Activated CD4-positive, alpha-beta T cell treated with anti-CD3 and anti-CD28 coated beads, Interleukin-2, amount 50 U/mL, for 1 hour (primary cell): Measurements from ENCODE around the gene RIPPLY2.
"Not testable (repeated sequence)": the region's sequence is repeated elsewhere in the genome, so short reads cannot be mapped to it uniquely, and the experiment has no call there.

Source experiments
- DNase-seq: peaks from one replicate; pipeline ENCODE4 v3.0.0-alpha.2; 2020

Gene RIPPLY2

DNA sequence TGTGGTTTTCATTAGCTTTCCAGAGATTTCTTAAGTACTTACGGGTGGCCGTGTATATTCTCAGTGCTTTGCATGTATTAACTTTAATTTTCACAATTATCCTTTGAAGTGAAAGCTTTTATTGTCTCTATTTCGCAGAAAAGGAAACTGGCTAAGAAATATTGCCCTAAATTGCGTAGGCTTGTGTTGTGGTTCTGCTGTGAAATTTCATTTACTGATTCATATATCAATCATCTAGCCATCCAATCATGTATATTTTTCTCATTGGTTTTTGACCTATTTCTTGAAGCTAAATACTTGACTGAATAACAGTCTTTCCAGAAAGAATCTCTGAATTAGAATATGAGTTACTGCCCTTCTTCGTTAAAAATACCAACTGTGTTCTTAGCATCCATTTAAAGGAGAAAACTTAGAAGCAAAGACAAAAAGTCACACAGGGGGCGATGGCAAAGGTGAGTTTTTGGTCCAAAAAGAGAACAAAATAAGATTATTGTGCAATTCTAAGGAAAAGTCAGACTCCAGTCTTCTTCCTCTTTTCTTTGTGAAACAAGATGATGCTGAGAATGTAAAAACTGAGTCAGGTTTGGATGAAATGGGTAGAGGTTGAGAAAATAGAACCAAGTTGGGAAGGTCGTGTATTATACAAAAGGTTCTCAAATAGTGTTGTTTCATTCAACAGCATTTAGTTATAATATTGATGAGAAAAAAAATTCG, 7.8 kb downstream of the RIPPLY2 start:
- DNase-seq: no peak

DNA sequence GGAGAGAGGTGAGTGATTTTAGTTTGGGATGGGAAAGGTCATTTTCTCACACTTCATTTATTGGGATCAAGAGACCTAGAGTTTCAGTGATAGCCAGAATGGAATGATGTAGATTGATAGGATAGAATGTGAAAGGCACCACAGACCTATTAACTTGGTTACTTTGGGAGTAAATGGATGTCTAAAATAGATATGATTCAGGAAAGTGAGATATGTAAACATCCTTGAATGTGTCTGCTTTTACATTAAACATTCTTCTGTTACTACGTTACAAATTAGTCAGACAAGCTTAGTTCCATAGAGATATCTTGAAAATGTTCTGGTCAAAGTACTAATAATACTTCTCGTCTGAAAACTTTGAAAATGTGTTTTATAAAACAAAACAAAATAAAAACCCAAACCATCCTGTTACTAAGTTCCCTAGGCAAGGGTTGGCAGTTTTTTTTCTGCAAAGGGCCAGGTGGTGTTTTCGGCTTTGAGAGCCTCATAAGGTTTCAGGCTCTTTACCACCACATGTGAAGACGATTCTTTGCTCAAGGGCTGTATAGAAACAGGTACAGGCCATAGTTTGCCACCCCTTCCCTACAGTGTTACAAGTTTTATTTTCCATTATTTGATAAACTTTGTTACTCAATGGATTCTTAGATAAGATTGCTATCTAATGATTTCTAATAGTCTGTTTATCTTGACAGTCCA, 9.8 kb downstream of the RIPPLY2 start:
- DNase-seq: no peak

DNA sequence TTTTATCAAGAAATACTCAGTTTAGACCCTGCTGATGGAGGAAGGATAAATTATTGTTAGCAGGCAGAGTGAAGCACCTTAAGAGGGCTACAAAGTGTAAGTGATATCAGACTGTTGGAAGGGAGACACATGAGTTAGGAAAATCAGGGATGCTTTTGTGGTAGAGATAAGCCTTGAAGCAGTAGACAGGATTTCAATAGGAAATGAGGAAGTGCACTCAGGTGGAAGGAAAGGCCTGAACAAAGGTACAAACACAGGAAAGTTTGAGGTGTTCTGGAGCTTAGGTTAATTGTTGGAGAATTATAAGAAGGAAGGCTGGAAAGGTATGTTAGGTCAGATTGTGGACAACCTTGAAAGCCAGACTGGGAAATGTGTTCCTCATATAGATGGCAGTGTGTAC, 13.9 kb downstream of the RIPPLY2 start:
- DNase-seq: no peak

- DNase-seq: no peak
Measured at GRCh38 chr6:83867527-83868161, 14.5 kb downstream of the RIPPLY2 start.

DNA sequence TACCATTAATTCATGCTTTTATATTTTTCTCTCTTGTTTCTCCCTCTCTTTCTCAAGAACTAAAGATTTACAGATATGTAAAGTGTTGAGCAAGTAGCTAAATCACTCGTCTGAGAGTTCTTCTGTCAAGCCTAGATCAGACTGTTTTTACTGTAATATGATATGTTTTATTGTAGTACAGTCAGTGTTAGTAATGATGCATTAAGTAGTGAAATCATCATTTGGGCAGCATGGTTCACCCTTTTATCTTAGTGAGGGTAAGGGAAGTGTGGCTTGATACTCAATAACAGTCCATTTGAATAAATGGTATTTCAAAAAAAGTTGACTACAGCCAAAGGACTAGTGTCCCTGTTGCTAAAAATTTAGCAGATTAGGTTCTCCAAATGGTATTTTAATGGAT, 15.5 kb downstream of the RIPPLY2 start:
- no peak for DNase-seq

DNA sequence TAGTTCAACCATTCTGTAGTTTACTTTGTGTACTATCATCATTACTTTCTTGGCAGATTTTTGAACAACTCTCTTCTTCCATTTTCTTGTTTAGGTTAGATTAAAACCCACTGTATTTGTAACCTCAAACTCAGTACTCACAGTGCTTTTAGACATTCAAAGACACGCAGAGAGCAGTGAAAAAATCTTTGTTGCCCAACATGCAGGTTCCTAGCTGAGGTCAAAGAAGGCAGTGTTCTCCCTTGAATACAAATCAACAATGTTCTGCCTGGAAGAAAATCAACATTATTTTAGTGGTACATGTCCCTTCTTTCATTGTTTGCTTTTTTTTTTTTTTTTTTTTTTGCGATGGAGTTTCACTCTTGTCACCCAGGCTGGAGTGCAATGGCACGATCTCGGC, 17.5 kb downstream of the RIPPLY2 start:
- no peak for DNase-seq

- no peak for DNase-seq
Measured at GRCh38 chr6:83872386-83873118, 19.4 kb downstream of the RIPPLY2 start.

- DNase-seq: no peak
Measured at GRCh38 chr6:83873869-83874268, 20.7 kb downstream of the RIPPLY2 start.

- DNase-seq: no peak
Measured at GRCh38 chr6:83875843-83876242, 22.7 kb downstream of the RIPPLY2 start.

DNA sequence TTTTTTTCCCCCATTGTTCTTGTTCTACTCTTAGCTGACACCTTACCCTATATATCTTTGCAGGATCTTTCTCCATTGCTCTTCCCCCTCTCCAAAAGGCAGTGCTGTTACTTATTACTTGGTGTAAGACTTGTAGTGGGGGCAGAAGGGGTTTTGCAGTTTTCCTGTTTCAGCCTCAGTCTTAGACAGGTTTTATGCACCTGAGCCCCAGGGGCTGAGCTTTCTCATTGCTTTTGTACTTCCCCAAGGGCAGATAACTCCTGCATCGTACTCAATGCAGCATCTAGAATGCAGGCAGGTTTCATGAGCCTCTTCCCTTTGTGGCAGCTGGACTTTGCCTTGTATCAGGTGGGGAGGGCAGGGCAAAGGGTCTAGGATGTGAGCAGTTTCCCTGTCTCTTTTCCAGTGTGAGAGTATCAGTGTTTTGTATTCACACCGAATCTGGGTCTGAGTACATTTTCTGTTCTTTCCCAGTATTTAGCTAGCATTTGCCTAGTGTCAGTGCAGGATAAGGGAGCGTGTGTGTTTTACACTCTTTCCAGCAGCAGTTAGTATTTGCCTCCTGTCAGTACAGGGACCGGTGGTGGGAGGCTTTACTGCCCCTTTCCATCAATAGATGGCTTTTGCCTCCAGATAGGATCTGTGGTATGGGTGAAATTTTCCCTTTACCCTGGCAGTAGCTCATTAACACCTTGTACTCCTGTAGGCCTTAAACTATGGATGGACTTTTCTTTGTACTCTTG, 25.9 kb downstream of the RIPPLY2 start:
- no peak for DNase-seq

DNA sequence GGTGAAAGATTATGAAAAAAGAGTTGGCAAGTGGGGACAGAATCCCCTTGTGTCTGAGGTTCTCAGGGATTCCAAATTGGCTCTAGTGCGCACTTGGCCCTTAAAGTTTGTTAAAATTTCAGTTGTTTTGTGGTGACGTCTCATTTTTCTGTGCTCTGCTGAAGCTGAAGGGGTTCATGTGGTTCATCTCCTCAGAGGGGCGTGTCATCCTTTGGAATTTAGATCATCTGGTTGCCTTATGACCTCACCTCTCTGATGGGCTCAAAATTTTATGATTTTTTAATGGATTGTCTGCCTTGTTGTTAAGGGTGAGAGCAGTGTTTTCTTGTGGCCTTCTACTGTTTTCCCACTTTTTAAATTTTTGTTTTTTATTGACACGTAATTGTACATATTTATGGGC, 26.6 kb downstream of the RIPPLY2 start:
- DNase-seq: no peak

DNA sequence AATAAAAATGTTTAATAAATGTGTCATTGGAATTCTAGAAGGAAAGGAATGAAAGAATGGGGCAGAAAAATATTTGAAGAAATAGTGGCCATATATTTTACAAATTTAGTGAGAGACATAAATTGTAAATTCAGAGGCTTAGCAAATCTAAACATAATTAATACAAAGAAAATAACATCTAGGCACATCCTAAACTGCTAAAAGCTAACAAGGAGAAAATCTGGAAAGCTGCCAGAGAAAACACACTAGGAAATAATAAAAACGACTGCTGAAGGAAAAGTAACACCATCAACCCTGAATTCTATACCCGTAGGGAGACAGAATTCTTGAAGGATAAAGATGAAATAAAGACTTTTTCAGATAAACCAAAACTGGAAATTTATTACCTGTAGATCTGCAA, 30.1 kb downstream of the RIPPLY2 start:
- no peak for DNase-seq

GRCh38 chr6:83884523-83884922, 31.4 kb downstream of the RIPPLY2 start:
- no peak for DNase-seq

DNA sequence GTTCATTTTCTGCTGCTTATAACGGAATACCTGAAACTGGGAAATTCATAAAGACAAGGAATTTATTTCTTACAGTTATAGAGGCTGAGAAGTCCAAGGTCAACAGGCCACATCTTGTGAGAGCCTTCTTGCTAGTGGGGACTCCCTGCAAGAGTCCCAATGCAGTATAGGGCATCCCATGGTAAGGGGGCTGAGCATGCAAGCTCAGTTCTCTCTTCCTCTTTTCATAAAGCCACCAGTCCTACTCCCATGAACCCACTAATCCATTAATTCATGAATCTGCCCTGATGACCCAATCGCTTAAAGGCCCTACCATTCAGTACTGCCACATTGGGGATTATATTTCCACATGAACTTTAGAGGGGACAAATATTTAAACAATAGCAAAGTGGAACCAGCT, 32.8 kb downstream of the RIPPLY2 start:
- DNase-seq: no peak

- DNase-seq: no peak
Measured at GRCh38 chr6:83889621-83890020, 36.5 kb downstream of the RIPPLY2 start.

GRCh38 chr6:83890520-83890919, 37.4 kb downstream of the RIPPLY2 start:
- DNase-seq: no peak

DNA sequence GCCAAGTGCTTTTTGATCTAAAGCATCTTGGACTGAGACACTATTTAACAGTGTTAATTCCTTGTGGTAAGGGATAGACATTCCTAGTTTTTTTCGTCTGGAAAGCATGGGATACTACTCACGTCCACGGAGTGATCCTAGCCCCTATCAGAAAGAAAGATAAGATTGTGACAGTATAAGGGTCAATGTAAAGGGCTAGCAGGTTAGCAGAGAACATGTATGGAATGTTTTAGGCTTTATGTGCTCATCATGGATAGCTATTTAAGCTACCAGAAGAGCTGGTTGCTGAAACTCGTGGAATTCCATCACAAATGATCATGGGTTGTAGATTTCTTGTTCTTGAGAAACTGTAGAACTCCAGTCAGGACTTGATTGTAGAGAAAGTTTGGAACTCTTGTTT, 38.4 kb downstream of the RIPPLY2 start:
- DNase-seq: no peak

DNA sequence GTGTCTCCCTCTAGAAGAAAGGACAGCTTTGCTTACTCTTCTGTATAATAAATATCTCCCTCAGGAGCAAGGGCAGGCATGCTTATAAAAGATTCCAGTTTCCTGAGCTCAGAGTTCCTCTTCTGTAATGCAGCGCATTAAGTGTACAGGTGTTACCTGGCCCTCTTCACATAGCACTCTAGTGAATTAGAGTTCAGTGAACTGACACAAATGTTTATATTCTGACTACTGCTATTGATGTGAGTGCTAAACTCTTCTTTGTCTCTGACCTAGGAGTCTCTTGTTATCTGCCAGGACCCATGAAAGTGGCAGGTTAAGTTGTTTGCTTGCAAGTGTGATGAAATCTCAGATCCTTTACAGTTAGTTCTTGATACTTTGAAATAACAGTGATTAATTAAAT, 39.9 kb downstream of the RIPPLY2 start:
- DNase-seq: no peak

DNA sequence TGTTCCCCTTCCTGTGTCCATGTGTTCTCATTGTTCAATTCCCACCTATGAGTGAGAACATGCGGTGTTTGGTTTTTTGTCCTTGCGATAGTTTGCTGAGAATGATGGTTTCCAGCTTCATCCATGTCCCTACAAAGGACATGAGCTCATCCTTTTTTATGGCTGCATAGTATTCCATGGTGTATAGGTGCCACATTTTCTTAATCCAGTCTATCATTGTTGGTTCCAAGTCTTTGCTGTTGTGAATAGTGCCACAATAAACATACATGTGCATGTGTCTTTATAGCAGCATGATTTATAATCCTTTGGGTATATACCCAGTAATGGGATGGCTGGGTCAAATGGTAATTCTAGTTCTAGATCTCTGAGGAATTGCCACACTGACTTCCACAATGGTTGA, 43.9 kb downstream of the RIPPLY2 start:
- not testable (repeated sequence) for DNase-seq

DNA sequence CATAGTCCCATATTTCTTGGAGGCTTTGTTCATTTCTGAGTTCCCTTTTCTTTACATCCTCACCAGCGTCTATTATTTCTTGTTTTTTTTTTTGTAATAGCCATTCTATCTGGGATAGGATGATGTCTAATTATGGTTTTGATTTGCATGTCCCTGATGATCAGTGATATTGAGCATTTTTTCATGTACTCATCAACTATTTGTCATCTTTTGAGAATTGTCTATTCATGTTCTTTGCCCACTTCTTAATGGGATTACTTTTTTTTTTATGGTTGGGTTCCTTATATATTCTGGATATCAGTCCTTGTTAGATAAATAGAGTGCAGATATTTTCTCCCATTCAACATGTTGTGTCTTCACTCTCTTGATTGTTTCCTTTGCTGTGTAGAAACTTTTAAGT, 48.5 kb downstream of the RIPPLY2 start:
- DNase-seq: no peak

- no peak for DNase-seq
Measured at GRCh38 chr6:83904395-83904794, 51.2 kb downstream of the RIPPLY2 start.

- DNase-seq: no peak
Measured at GRCh38 chr6:83905648-83906047, 52.5 kb downstream of the RIPPLY2 start.
